ENCODE measurements around the gene COQ4. TPM values are rescaled to one million over a fixed set of nuclear protein-coding genes. Genes with fewer than 3 reads are reported as not detected.

Gene COQ4
- total RNA-seq, 1 experiment from 2014 or later = 28.3 TPM

DNA sequence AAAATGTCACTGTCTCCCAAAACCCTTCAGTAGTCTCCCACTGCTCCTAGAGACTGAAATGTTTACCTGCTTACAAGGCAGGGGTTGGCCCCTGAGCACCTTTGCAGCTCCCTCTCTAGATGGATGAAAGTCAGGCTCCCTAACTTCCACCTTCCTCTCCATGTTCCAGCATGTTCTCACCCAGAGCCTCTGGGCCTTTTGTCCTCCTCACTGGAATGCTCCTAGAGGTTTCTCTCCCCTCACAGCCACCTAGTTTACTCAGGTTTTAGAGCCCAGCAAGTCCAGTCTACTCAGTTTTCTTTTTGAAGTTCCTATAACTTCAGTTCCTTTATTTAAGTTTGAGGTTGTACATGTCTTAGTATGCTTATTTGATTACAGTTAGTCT, 47.7 kb downstream of the COQ4 start:
- Histone ChIP-seq H3K4me3 (ENCODE audit: low read length) (peak overlapping the region; percentile 75), H3K36me3 (ENCODE audit: insufficient read depth, low read length) (peaks cover 9% of the 10 kb centered on the region; the same call in 1 of the 2 replicates), H3K27ac (ENCODE audit: low read length) (0 out of 2 replicates have a peak overlapping the region, but pooled peaks have one; percentile 1), H3K79me2 (ENCODE audit: low read length) (peaks cover 41% of the 10 kb centered on the region), H3K9me3 (ENCODE audit: low read length) (no peaks in the 10 kb centered on the region), H4K20me1 (ENCODE audit: insufficient read depth, low read depth, low read length) (peaks cover 3% of the 10 kb centered on the region; the same call in 1 of the 2 replicates), H3K4me1 (ENCODE audit: low read length) (peaks cover 16% of the 10 kb centered on the region), H3K4me2 (ENCODE audit: low read depth, low read length, poor library complexity, severe bottlenecking) (peak overlapping the region; percentile 87), H2AFZ (ENCODE audit: low read length) (peak overlapping the region; percentile 25), H3K27me3 (ENCODE audit: low read length) (no peaks in the 10 kb centered on the region), H3K9ac (ENCODE audit: low read length) (peak overlapping the region; percentile 78), H3K9me2 (replicated peaks; ENCODE audit: insufficient read depth, low read length) (no peaks in the 10 kb centered on the region)
- DNase-seq = no peak

GRCh38 chr9:128370752-128371629, 48.4 kb downstream of the COQ4 start, which contains the start of gene URM1:
TSS of gene URM1 (plus strand) at chr9:128371374. CDS start at chr9:128371381, 7 bp downstream.
- Histone ChIP-seq H3K4me1 (ENCODE audit: low read length) (peaks cover 14% of the 10 kb centered on the region), H3K27ac (ENCODE audit: low read length) (peak within 1 kb of the TSS; percentile 29; the same call in 1 of the 2 replicates), H3K79me2 (ENCODE audit: low read length) (peaks cover 46% of the 10 kb centered on the region), H3K9me2 (replicated peaks; ENCODE audit: insufficient read depth, low read length) (no peaks in the 10 kb centered on the region), H3K4me2 (ENCODE audit: low read depth, low read length, poor library complexity, severe bottlenecking) (peak within 1 kb of the TSS; percentile 87), H3K27me3 (ENCODE audit: low read length) (no peaks in the 10 kb centered on the region), H2AFZ (ENCODE audit: low read length) (peak within 1 kb of the TSS; percentile 66), H3K9me3 (ENCODE audit: low read length) (no peaks in the 10 kb centered on the region), H3K36me3 (ENCODE audit: insufficient read depth, low read length) (peaks cover 9% of the 10 kb centered on the region; the same call in 1 of the 2 replicates), H4K20me1 (ENCODE audit: insufficient read depth, low read depth, low read length) (peaks cover 3% of the 10 kb centered on the region; the same call in 1 of the 2 replicates), H3K9ac (ENCODE audit: low read length) (peak within 1 kb of the TSS; percentile 78), H3K4me3 (ENCODE audit: low read length) (peak within 1 kb of the TSS; percentile 75)
- peak; percentile 99 for DNase-seq

GRCh38 chr9:128371630-128372117, 49.0 kb downstream of the COQ4 start:
- H3K36me3 ChIP-seq (ENCODE audit: insufficient read depth, low read length) = peaks cover 9% of the 10 kb centered on the region; the same call in 1 of the 2 replicates
- H3K4me2 ChIP-seq (ENCODE audit: low read depth, low read length, poor library complexity, severe bottlenecking) = peak overlapping the region; percentile 87
- H4K20me1 ChIP-seq (ENCODE audit: insufficient read depth, low read depth, low read length) = peaks cover 3% of the 10 kb centered on the region; the same call in 1 of the 2 replicates
- H3K27me3 ChIP-seq (ENCODE audit: low read length) = no peaks in the 10 kb centered on the region
- H3K9ac ChIP-seq (ENCODE audit: low read length) = peak overlapping the region; percentile 78
- H2AFZ ChIP-seq (ENCODE audit: low read length) = peak overlapping the region; percentile 66; the same call in 1 of the 2 replicates
- peak overlapping the region; percentile 29; the same call in 1 of the 2 replicates for H3K27ac ChIP-seq (ENCODE audit: low read length)
- DNase-seq = no peak
- peaks cover 50% of the 10 kb centered on the region for H3K79me2 ChIP-seq (ENCODE audit: low read length)
- peak overlapping the region; percentile 75 for H3K4me3 ChIP-seq (ENCODE audit: low read length)
- peaks cover 14% of the 10 kb centered on the region for H3K4me1 ChIP-seq (ENCODE audit: low read length)
- H3K9me2 ChIP-seq (replicated peaks; ENCODE audit: insufficient read depth, low read length) = no peaks in the 10 kb centered on the region
- H3K9me3 ChIP-seq (ENCODE audit: low read length) = no peaks in the 10 kb centered on the region

DNA sequence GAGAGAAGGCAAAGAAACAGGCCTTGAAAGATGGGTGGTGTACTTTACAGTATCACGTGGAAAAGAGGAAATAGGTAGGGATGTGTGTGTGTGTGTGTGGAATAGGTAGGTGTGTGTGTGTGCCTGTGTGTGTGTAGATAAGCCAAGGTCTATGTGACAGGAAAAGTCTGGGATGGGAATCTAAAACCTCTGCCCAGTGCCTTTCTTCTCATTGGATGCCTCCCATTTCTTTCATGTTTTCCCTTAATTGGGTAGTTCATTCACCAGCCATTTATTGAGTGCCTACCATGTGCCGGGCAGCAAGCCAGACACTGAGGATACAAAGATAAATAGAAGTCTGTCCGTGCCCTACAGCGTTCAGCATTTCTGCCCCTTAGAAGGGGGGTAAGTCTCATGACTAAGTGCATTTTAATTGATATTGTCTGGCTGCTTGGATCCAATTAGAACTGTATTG, 49.6 kb downstream of the COQ4 start:
- Histone ChIP-seq H2AFZ (ENCODE audit: low read length) (no peak overlapping the region), H3K36me3 (ENCODE audit: insufficient read depth, low read length) (peaks cover 9% of the 10 kb centered on the region; the same call in 1 of the 2 replicates), H4K20me1 (ENCODE audit: insufficient read depth, low read depth, low read length) (peaks cover 3% of the 10 kb centered on the region; the same call in 1 of the 2 replicates), H3K9me3 (ENCODE audit: low read length) (no peaks in the 10 kb centered on the region), H3K27me3 (ENCODE audit: low read length) (no peaks in the 10 kb centered on the region), H3K79me2 (ENCODE audit: low read length) (peaks cover 55% of the 10 kb centered on the region), H3K9me2 (replicated peaks; ENCODE audit: insufficient read depth, low read length) (no peaks in the 10 kb centered on the region), H3K9ac (ENCODE audit: low read length) (peak overlapping the region; percentile 78), H3K27ac (ENCODE audit: low read length) (no peak overlapping the region; the same call in 1 of the 2 replicates), H3K4me1 (ENCODE audit: low read length) (peaks cover 14% of the 10 kb centered on the region), H3K4me3 (ENCODE audit: low read length) (peak overlapping the region; percentile 75), H3K4me2 (ENCODE audit: low read depth, low read length, poor library complexity, severe bottlenecking) (peak overlapping the region; percentile 87)
- DNase-seq = peak; percentile 62

DNA sequence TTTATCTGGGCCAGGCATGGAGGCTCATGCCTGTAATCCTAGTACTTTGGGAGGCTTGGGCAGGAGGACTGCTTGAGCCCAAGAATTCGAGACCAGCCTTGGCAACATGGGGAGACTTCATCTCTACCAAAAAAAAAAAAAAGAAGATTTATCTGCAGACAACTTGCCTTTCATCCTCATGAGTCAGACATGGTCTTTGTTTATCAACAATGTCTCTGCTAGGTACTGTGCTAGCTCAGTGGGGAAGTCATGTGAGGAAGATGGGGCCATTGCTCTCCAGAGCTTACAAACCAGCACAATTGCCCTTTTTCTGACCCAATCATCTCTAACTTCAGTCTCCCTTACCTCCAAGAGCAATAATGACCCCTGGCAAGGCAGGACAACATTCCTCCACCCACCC, 50.1 kb downstream of the COQ4 start:
- peak overlapping the region; percentile 87 for H3K4me2 ChIP-seq (ENCODE audit: low read depth, low read length, poor library complexity, severe bottlenecking)

GRCh38 chr9:128374221-128374675, 51.6 kb downstream of the COQ4 start:
- H3K36me3 ChIP-seq (ENCODE audit: insufficient read depth, low read length) = peaks cover 9% of the 10 kb centered on the region; the same call in 1 of the 2 replicates
- H3K4me2 ChIP-seq (ENCODE audit: low read depth, low read length, poor library complexity, severe bottlenecking) = no peak overlapping the region

More for the DNA sequence above, 50.1 kb downstream of the COQ4 start:
- no peak overlapping the region for H2AFZ ChIP-seq (ENCODE audit: low read length)
- H3K4me3 ChIP-seq (ENCODE audit: low read length) = peak overlapping the region; percentile 75
- H3K9me3 ChIP-seq (ENCODE audit: low read length) = no peaks in the 10 kb centered on the region
- H3K4me1 ChIP-seq (ENCODE audit: low read length) = peaks cover 14% of the 10 kb centered on the region
- no peak overlapping the region for H3K27ac ChIP-seq (ENCODE audit: low read length)
- DNase-seq = no peak
- no peaks in the 10 kb centered on the region for H3K27me3 ChIP-seq (ENCODE audit: low read length)
- peaks cover 3% of the 10 kb centered on the region; the same call in 1 of the 2 replicates for H4K20me1 ChIP-seq (ENCODE audit: insufficient read depth, low read depth, low read length)
- peaks cover 56% of the 10 kb centered on the region for H3K79me2 ChIP-seq (ENCODE audit: low read length)
- H3K9me2 ChIP-seq (replicated peaks; ENCODE audit: insufficient read depth, low read length) = no peaks in the 10 kb centered on the region
- peaks cover 9% of the 10 kb centered on the region; the same call in 1 of the 2 replicates for H3K36me3 ChIP-seq (ENCODE audit: insufficient read depth, low read length)
- H3K9ac ChIP-seq (ENCODE audit: low read length) = peak overlapping the region; percentile 78

DNA sequence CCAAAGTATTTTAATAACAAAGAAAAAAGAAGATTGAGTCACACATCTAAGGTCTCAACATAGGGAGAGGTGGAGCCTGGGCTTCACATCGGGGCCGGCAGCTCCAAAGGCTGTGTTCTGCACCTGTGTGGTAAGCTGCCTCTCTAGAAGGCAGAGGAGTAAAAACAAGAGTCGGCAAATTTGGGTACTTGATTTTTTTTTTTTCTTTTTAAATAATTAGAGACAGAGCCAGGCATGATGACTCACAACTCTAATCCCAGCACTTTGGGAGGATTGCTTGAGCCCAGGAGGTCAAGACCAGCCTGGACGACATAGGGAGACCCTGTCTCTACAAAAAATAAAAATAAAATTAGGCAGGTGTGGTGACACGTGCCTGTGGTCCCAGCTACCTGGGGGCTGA, 53.2 kb downstream of the COQ4 start:
- H3K27me3 ChIP-seq (ENCODE audit: low read length) = no peaks in the 10 kb centered on the region
- no peak overlapping the region for H3K9ac ChIP-seq (ENCODE audit: low read length)
- H3K9me3 ChIP-seq (ENCODE audit: low read length) = no peaks in the 10 kb centered on the region
- H4K20me1 ChIP-seq (ENCODE audit: insufficient read depth, low read depth, low read length) = peaks cover 3% of the 10 kb centered on the region; the same call in 1 of the 2 replicates
- peaks cover 8% of the 10 kb centered on the region for H3K4me1 ChIP-seq (ENCODE audit: low read length)
- H3K4me2 ChIP-seq (ENCODE audit: low read depth, low read length, poor library complexity, severe bottlenecking) = no peak overlapping the region
- H3K36me3 ChIP-seq (ENCODE audit: insufficient read depth, low read length) = peaks cover 9% of the 10 kb centered on the region; the same call in 1 of the 2 replicates
- no peak overlapping the region for H2AFZ ChIP-seq (ENCODE audit: low read length)
- no peak overlapping the region for H3K27ac ChIP-seq (ENCODE audit: low read length)
- DNase-seq = no peak
- H3K9me2 ChIP-seq (replicated peaks; ENCODE audit: insufficient read depth, low read length) = no peaks in the 10 kb centered on the region
- H3K4me3 ChIP-seq (ENCODE audit: low read length) = no peak overlapping the region
- H3K79me2 ChIP-seq (ENCODE audit: low read length) = peaks cover 57% of the 10 kb centered on the region

More at GRCh38 chr9:128374221-128374675, 51.6 kb downstream of the COQ4 start:
- Histone ChIP-seq H3K27me3 (ENCODE audit: low read length) (no peaks in the 10 kb centered on the region), H3K79me2 (ENCODE audit: low read length) (peaks cover 57% of the 10 kb centered on the region), H3K4me3 (ENCODE audit: low read length) (no peak overlapping the region), H3K9me3 (ENCODE audit: low read length) (no peaks in the 10 kb centered on the region), H3K27ac (ENCODE audit: low read length) (no peak overlapping the region), H3K9me2 (replicated peaks; ENCODE audit: insufficient read depth, low read length) (no peaks in the 10 kb centered on the region), H4K20me1 (ENCODE audit: insufficient read depth, low read depth, low read length) (peaks cover 3% of the 10 kb centered on the region; the same call in 1 of the 2 replicates), H2AFZ (ENCODE audit: low read length) (no peak overlapping the region), H3K9ac (ENCODE audit: low read length) (no peak overlapping the region), H3K4me1 (ENCODE audit: low read length) (peaks cover 14% of the 10 kb centered on the region)
- no peak for DNase-seq

Measured in Karpas-422 (cell line).